ENCODE results near the gene CDC42EP5. TPM values are rescaled to one million over a fixed set of nuclear protein-coding genes. Genes with fewer than 3 reads are reported as not detected.

Gene CDC42EP5
- polyA plus RNA-seq, 1 of the 3 experiments (the other 2 are of a cell fraction), result 13.5 TPM

DNA sequence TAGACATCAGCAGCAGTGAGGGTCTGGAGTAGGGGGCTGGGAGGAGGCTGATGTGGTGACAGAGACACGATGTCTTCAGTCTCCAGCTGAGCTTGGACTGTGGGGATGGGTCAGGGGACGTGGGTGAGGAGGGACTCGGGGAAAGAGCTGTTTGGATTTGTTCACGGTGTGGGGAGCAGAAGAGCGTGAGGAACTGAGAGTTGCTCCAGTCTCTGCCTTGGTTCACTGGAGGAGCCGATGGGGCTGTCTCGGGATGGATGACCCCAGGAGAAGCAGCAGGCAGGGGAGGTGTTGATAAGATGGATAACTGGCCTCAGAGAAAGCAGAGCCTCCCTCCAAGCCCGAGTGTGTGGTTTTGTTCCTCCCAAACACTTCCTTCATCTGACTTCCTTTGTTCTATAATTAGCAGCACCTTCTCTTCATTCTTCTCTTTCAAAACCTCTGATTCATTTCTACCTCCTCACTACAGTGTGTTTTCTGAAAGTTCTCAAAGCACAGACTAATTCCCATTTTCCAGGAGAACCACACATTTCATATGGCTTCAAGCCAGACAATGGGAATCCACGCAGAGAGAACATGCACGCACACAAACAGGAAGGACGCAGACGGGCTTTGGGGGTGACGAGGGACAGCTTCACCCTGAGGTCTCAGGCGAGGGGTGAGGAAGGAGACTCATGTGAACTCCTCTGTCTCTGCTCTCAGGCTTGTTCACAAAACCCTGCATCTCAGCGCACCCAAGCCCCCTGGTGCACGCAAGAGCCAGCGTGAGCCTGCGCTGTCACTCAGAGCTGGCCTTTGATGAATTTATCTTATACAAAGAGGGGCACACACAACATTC, 48.1 kb upstream of the CDC42EP5 start:
- WGBS (ENCODE audit: low lambda C conversion rate), result 2% methylated on average over 18 of the region's 18 CpGs
- no peak overlapping the region for H3K27ac ChIP-seq (ENCODE audit: low read depth in 2 of 2, low read length in 1 of 2)
- H3K79me2 ChIP-seq (ENCODE audit: insufficient read depth), result no peaks in the 10 kb centered on the region
- H3K36me3 ChIP-seq (replicated peaks in 1 of 2; ENCODE audit: control insufficient read depth in 1 of 2, insufficient read depth in 2 of 2, low read length in 1 of 2), result no peaks in the 10 kb centered on the region
- no peak overlapping the region for H3K9ac ChIP-seq
- H3K9me2 ChIP-seq, result no peaks in the 10 kb centered on the region
- no peaks in the 10 kb centered on the region for H3K9me3 ChIP-seq
- H3F3A ChIP-seq (replicated peaks; ENCODE audit: insufficient read depth), result no peaks in the 10 kb centered on the region
- no peak overlapping the region for H3K4me2 ChIP-seq
- H3K27me3 ChIP-seq (ENCODE audit: insufficient read depth), result peaks cover 6% of the 10 kb centered on the region; the same call in 1 of the 2 replicates
- TF ChIP-seq CHD2 (IDR thresholded peaks at IDR 0.05; ENCODE audit: low read length, partially characterized antibody) (no peak), FOSL2 (IDR thresholded peaks at IDR 0.05; ENCODE audit: borderline replicate concordance, low read depth) (no peak), GATA2 (CRISPR knock-in tag; IDR thresholded peaks at IDR 0.05) (no peak), POLR2AphosphoS5 (IDR thresholded peaks at IDR 0.05; ENCODE audit: low read depth, low read length) (no peak), RFX5 (IDR thresholded peaks at IDR 0.05; ENCODE audit: low read length) (no peak), EP300 (IDR thresholded peaks at IDR 0.05; ENCODE audit: borderline replicate concordance in 1 of 2, low read depth in 1 of 2, low read length in 1 of 2) (no peak), NFIC (IDR thresholded peaks at IDR 0.05; ENCODE audit: borderline replicate concordance) (no peak), EZH2phosphoT487 (IDR thresholded peaks at IDR 0.05; ENCODE audit: borderline replicate concordance, low read depth) (no peak), FOXJ3 (CRISPR knock-in tag; IDR thresholded peaks at IDR 0.05) (no peak), NRF1 (IDR thresholded peaks at IDR 0.05; ENCODE audit: low read depth, low read length) (no peak), TCF12 (IDR thresholded peaks at IDR 0.05) (no peak), RXRA (IDR thresholded peaks at IDR 0.05; ENCODE audit: borderline replicate concordance, low read depth) (no peak), JUND (IDR thresholded peaks at IDR 0.05) (no peak)
- H2AFZ ChIP-seq (ENCODE audit: low read depth), result no peak overlapping the region
- H4K20me1 ChIP-seq (ENCODE audit: insufficient read depth), result no peaks in the 10 kb centered on the region
- H3K4me3 ChIP-seq (ENCODE audit: low read depth in 2 of 2, low read length in 1 of 2), result no peak overlapping the region
- POLR2A ChIA-PET, result no interaction called here
- DNase-seq, result no peak
- no peaks in the 10 kb centered on the region for H3K4me1 ChIP-seq (ENCODE audit: control insufficient read depth in 1 of 2, insufficient read depth in 2 of 2, low read depth in 1 of 2, low read length in 1 of 2)
- CTCF ChIA-PET, result no interaction called here

DNA sequence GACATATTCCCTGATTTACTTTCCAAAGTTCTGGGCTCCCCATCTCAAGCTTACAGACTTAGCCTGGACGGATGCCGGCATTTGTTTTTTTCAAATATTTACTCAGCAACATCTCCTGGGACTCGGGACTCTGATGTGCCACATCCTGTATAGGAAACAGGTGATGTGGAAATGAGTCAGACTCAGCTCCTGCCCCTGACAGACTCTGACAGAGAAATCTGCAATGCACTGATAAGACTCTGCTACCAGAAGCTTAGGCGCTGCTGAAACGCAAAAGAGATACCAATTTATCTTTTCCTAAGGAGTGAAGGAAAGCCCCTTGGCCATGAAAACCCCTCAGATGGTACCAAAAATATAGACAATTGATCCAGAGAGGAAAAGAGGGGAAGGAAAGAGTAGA, 45.7 kb upstream of the CDC42EP5 start:
- no peak overlapping the region for H3K9ac ChIP-seq
- H3K9me2 ChIP-seq, result no peaks in the 10 kb centered on the region
- under 1% methylated on average over 5 of the region's 5 CpGs for WGBS (ENCODE audit: low lambda C conversion rate)
- CTCF ChIA-PET, result no interaction called here
- H3K79me2 ChIP-seq (ENCODE audit: insufficient read depth), result no peaks in the 10 kb centered on the region
- no peak overlapping the region for H2AFZ ChIP-seq (ENCODE audit: low read depth)
- H3K4me3 ChIP-seq (ENCODE audit: low read depth in 2 of 2, low read length in 1 of 2), result no peak overlapping the region
- no peaks in the 10 kb centered on the region for H3K4me1 ChIP-seq (ENCODE audit: control insufficient read depth in 1 of 2, insufficient read depth in 2 of 2, low read depth in 1 of 2, low read length in 1 of 2)
- POLR2A ChIA-PET, result no interaction called here
- DNase-seq, result no peak
- H3K9me3 ChIP-seq, result no peaks in the 10 kb centered on the region
- no peaks in the 10 kb centered on the region for H3F3A ChIP-seq (replicated peaks; ENCODE audit: insufficient read depth)
- peaks cover 11% of the 10 kb centered on the region; the same call in 1 of the 2 replicates for H3K27me3 ChIP-seq (ENCODE audit: insufficient read depth)
- H4K20me1 ChIP-seq (ENCODE audit: insufficient read depth), result no peaks in the 10 kb centered on the region
- no peak overlapping the region for H3K4me2 ChIP-seq
- H3K27ac ChIP-seq (ENCODE audit: low read depth in 2 of 2, low read length in 1 of 2), result no peak overlapping the region
- H3K36me3 ChIP-seq (replicated peaks in 1 of 2; ENCODE audit: control insufficient read depth in 1 of 2, insufficient read depth in 2 of 2, low read length in 1 of 2), result no peaks in the 10 kb centered on the region
- TF ChIP-seq EZH2phosphoT487 (IDR thresholded peaks at IDR 0.05; ENCODE audit: borderline replicate concordance, low read depth) (no peak), GATA2 (CRISPR knock-in tag; IDR thresholded peaks at IDR 0.05) (no peak), RCOR1 (IDR thresholded peaks at IDR 0.05; ENCODE audit: low read length) (no peak), SIN3A (IDR thresholded peaks at IDR 0.05; ENCODE audit: borderline replicate concordance, low read depth, low read length) (no peak), YY1 (IDR thresholded peaks at IDR 0.05; ENCODE audit: low read depth) (no peak), FOSL2 (IDR thresholded peaks at IDR 0.05; ENCODE audit: borderline replicate concordance, low read depth) (no peak), MXI1 (IDR thresholded peaks at IDR 0.05; ENCODE audit: low read depth, low read length) (no peak), JUND (IDR thresholded peaks at IDR 0.05) (no peak), NRF1 (IDR thresholded peaks at IDR 0.05; ENCODE audit: low read depth, low read length) (no peak), GABPA (IDR thresholded peaks at IDR 0.05; ENCODE audit: low read depth) (no peak), RAD21 (IDR thresholded peaks at IDR 0.05; ENCODE audit: low read length) (no peak), RXRA (IDR thresholded peaks at IDR 0.05; ENCODE audit: borderline replicate concordance, low read depth) (no peak), RFX5 (IDR thresholded peaks at IDR 0.05; ENCODE audit: low read length) (no peak), POLR2AphosphoS5 (IDR thresholded peaks at IDR 0.05; ENCODE audit: low read depth, low read length) (no peak)
- TF ChIP-seq, protein P1, sequence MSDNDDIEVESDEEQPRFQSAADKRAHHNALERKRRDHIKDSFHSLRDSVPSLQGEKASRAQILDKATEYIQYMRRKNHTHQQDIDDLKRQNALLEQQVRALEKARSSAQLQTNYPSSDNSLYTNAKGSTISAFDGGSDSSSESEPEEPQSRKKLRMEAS (IDR thresholded peaks at IDR 0.05; ENCODE audit: low read depth), result no peak
- TF ChIP-seq, protein P2, sequence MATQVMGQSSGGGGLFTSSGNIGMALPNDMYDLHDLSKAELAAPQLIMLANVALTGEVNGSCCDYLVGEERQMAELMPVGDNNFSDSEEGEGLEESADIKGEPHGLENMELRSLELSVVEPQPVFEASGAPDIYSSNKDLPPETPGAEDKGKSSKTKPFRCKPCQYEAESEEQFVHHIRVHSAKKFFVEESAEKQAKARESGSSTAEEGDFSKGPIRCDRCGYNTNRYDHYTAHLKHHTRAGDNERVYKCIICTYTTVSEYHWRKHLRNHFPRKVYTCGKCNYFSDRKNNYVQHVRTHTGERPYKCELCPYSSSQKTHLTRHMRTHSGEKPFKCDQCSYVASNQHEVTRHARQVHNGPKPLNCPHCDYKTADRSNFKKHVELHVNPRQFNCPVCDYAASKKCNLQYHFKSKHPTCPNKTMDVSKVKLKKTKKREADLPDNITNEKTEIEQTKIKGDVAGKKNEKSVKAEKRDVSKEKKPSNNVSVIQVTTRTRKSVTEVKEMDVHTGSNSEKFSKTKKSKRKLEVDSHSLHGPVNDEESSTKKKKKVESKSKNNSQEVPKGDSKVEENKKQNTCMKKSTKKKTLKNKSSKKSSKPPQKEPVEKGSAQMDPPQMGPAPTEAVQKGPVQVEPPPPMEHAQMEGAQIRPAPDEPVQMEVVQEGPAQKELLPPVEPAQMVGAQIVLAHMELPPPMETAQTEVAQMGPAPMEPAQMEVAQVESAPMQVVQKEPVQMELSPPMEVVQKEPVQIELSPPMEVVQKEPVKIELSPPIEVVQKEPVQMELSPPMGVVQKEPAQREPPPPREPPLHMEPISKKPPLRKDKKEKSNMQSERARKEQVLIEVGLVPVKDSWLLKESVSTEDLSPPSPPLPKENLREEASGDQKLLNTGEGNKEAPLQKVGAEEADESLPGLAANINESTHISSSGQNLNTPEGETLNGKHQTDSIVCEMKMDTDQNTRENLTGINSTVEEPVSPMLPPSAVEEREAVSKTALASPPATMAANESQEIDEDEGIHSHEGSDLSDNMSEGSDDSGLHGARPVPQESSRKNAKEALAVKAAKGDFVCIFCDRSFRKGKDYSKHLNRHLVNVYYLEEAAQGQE (IDR thresholded peaks at IDR 0.05; ENCODE audit: low read depth, low read length), result no peak
- TF ChIP-seq, protein P3, sequence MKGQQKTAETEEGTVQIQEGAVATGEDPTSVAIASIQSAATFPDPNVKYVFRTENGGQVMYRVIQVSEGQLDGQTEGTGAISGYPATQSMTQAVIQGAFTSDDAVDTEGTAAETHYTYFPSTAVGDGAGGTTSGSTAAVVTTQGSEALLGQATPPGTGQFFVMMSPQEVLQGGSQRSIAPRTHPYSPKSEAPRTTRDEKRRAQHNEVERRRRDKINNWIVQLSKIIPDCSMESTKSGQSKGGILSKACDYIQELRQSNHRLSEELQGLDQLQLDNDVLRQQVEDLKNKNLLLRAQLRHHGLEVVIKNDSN (IDR thresholded peaks at IDR 0.05; ENCODE audit: borderline replicate concordance, low read depth), result no peak
